ENCODE results near the gene CFAP61. TPM values are rescaled to one million over a fixed set of nuclear protein-coding genes. Genes with fewer than 3 reads are reported as not detected.

The CFAP61 gene
- total and polyA plus RNA-seq, 5 donors from 2014 or later, result not detected

GRCh38 chr20:20293141-20293540 is 240.8 kb downstream of the CFAP61 start:
- Mint-ChIP-seq H3K27me3 (no peaks in the 10 kb centered on the region), H3K27ac (no peak overlapping the region), H3K9me3 (peaks cover 0 to 2% (median 0%) of the 10 kb centered on the region in 7 donors), H3K4me3 (no peak overlapping the region), H3K36me3 (no peaks in the 10 kb centered on the region), H3K4me1 (no peaks in the 10 kb centered on the region)
- no peak for ATAC-seq (ENCODE audit: low read depth in 2 of 2)
- H3K27me3 ChIP-seq (ENCODE audit: control insufficient read depth, insufficient read depth, low read length), result no peaks in the 10 kb centered on the region
- no peaks in the 10 kb centered on the region for H3K9me3 ChIP-seq (ENCODE audit: control insufficient read depth in 2 of 2, low read length in 2 of 2)
- H3K27ac ChIP-seq (ENCODE audit: insufficient read depth, low read length, poor library complexity, severe bottlenecking), result no peak overlapping the region
- H3K36me3 ChIP-seq (ENCODE audit: control insufficient read depth, insufficient read depth, low read length), result no peaks in the 10 kb centered on the region
- no peaks in the 10 kb centered on the region for H3K4me1 ChIP-seq (ENCODE audit: control insufficient read depth, insufficient read depth, low read length, poor library complexity, severe bottlenecking)
- no peak for DNase-seq
- no peak overlapping the region for H3K4me3 ChIP-seq (ENCODE audit: low read depth, low read length)

GRCh38 chr20:20293691-20294385 is 241.5 kb downstream of the CFAP61 start:
- Histone ChIP-seq H3K27me3 (ENCODE audit: control insufficient read depth, insufficient read depth, low read length) (no peaks in the 10 kb centered on the region), H3K4me1 (ENCODE audit: control insufficient read depth, insufficient read depth, low read length, poor library complexity, severe bottlenecking) (no peaks in the 10 kb centered on the region), H3K36me3 (ENCODE audit: control insufficient read depth, insufficient read depth, low read length) (no peaks in the 10 kb centered on the region), H3K9me3 (ENCODE audit: control insufficient read depth in 2 of 2, low read length in 2 of 2) (no peaks in the 10 kb centered on the region), H3K27ac (ENCODE audit: insufficient read depth, low read length, poor library complexity, severe bottlenecking) (no peak overlapping the region), H3K4me3 (ENCODE audit: low read depth, low read length) (no peak overlapping the region)
- Mint-ChIP-seq H3K27ac (no peak overlapping the region), H3K4me1 (no peaks in the 10 kb centered on the region), H3K36me3 (no peaks in the 10 kb centered on the region), H3K27me3 (no peaks in the 10 kb centered on the region), H3K4me3 (no peak overlapping the region), H3K9me3 (peaks cover 0 to 3% (median 0%) of the 10 kb centered on the region in 7 donors)
- DNase-seq (no peak), ATAC-seq (ENCODE audit: low read depth in 2 of 2) (no peak)

GRCh38 chr20:20295621-20296498 is 243.5 kb downstream of the CFAP61 start:
- no peaks in the 10 kb centered on the region for H3K27me3 Mint-ChIP-seq
- H3K36me3 ChIP-seq (ENCODE audit: control insufficient read depth, insufficient read depth, low read length), result no peaks in the 10 kb centered on the region
- H3K36me3 Mint-ChIP-seq, result no peaks in the 10 kb centered on the region
- no peaks in the 10 kb centered on the region for H3K27me3 ChIP-seq (ENCODE audit: control insufficient read depth, insufficient read depth, low read length)
- H3K4me1 Mint-ChIP-seq, result no peaks in the 10 kb centered on the region
- no peak overlapping the region for H3K4me3 ChIP-seq (ENCODE audit: low read depth, low read length)
- peak overlapping the region in 1 of 3 donors; percentile 5 for H3K27ac Mint-ChIP-seq
- H3K9me3 Mint-ChIP-seq, result peaks cover 0 to 3% (median 0%) of the 10 kb centered on the region in 7 donors
- DNase-seq (no peak), ATAC-seq (ENCODE audit: low read depth in 2 of 2) (no peak)
- no peaks in the 10 kb centered on the region for H3K4me1 ChIP-seq (ENCODE audit: control insufficient read depth, insufficient read depth, low read length, poor library complexity, severe bottlenecking)
- no peak overlapping the region for H3K27ac ChIP-seq (ENCODE audit: insufficient read depth, low read length, poor library complexity, severe bottlenecking)
- no peak overlapping the region for H3K4me3 Mint-ChIP-seq
- no peaks in the 10 kb centered on the region for H3K9me3 ChIP-seq (ENCODE audit: control insufficient read depth in 2 of 2, low read length in 2 of 2)

- no peak for ATAC-seq (ENCODE audit: low read depth in 2 of 2)
- H3K4me3 Mint-ChIP-seq, result no peak overlapping the region
Observed at GRCh38 chr20:20297181-20297580, 244.8 kb downstream of the CFAP61 start.

GRCh38 chr20:20297752-20298151 is 245.4 kb downstream of the CFAP61 start:
- H3K36me3 Mint-ChIP-seq, result no peaks in the 10 kb centered on the region
- Histone ChIP-seq H3K36me3 (ENCODE audit: control insufficient read depth, insufficient read depth, low read length) (no peaks in the 10 kb centered on the region), H3K4me3 (ENCODE audit: low read depth, low read length) (no peak overlapping the region), H3K27ac (ENCODE audit: insufficient read depth, low read length, poor library complexity, severe bottlenecking) (no peak overlapping the region), H3K4me1 (ENCODE audit: control insufficient read depth, insufficient read depth, low read length, poor library complexity, severe bottlenecking) (no peaks in the 10 kb centered on the region), H3K9me3 (ENCODE audit: control insufficient read depth in 2 of 2, low read length in 2 of 2) (no peaks in the 10 kb centered on the region), H3K27me3 (ENCODE audit: control insufficient read depth, insufficient read depth, low read length) (no peaks in the 10 kb centered on the region)
- no peaks in the 10 kb centered on the region for H3K27me3 Mint-ChIP-seq
- no peak for DNase-seq
- no peaks in the 10 kb centered on the region for H3K4me1 Mint-ChIP-seq
- peaks cover 0 to 3% (median 0%) of the 10 kb centered on the region in 7 donors for H3K9me3 Mint-ChIP-seq
- ATAC-seq (ENCODE audit: low read depth in 2 of 2), result no peak
- no peak overlapping the region for H3K4me3 Mint-ChIP-seq
- H3K27ac Mint-ChIP-seq, result no peak overlapping the region

More at GRCh38 chr20:20297181-20297580, 244.8 kb downstream of the CFAP61 start:
- H3K4me1 Mint-ChIP-seq, result no peaks in the 10 kb centered on the region
- no peaks in the 10 kb centered on the region for H3K36me3 Mint-ChIP-seq
- H3K9me3 Mint-ChIP-seq, result peaks cover 0 to 3% (median 0%) of the 10 kb centered on the region in 7 donors
- no peaks in the 10 kb centered on the region for H3K4me1 ChIP-seq (ENCODE audit: control insufficient read depth, insufficient read depth, low read length, poor library complexity, severe bottlenecking)
- H3K27ac ChIP-seq (ENCODE audit: insufficient read depth, low read length, poor library complexity, severe bottlenecking), result no peak overlapping the region
- H3K9me3 ChIP-seq (ENCODE audit: control insufficient read depth in 2 of 2, low read length in 2 of 2), result no peaks in the 10 kb centered on the region
- H3K27me3 Mint-ChIP-seq, result no peaks in the 10 kb centered on the region
- no peaks in the 10 kb centered on the region for H3K36me3 ChIP-seq (ENCODE audit: control insufficient read depth, insufficient read depth, low read length)
- H3K27ac Mint-ChIP-seq, result no peak overlapping the region
- H3K27me3 ChIP-seq (ENCODE audit: control insufficient read depth, insufficient read depth, low read length), result no peaks in the 10 kb centered on the region
- no peak for DNase-seq
- no peak overlapping the region for H3K4me3 ChIP-seq (ENCODE audit: low read depth, low read length)

GRCh38 chr20:20299904-20300303 is 247.6 kb downstream of the CFAP61 start:
- Mint-ChIP-seq H3K9me3 (peaks cover 0 to 3% (median 0%) of the 10 kb centered on the region in 7 donors), H3K4me3 (no peak overlapping the region), H3K27ac (no peak overlapping the region), H3K4me1 (no peaks in the 10 kb centered on the region), H3K27me3 (no peaks in the 10 kb centered on the region), H3K36me3 (no peaks in the 10 kb centered on the region)
- Histone ChIP-seq H3K9me3 (ENCODE audit: control insufficient read depth in 2 of 2, low read length in 2 of 2) (no peaks in the 10 kb centered on the region), H3K4me1 (ENCODE audit: control insufficient read depth, insufficient read depth, low read length, poor library complexity, severe bottlenecking) (no peaks in the 10 kb centered on the region), H3K27ac (ENCODE audit: insufficient read depth, low read length, poor library complexity, severe bottlenecking) (no peak overlapping the region), H3K27me3 (ENCODE audit: control insufficient read depth, insufficient read depth, low read length) (no peaks in the 10 kb centered on the region), H3K36me3 (ENCODE audit: control insufficient read depth, insufficient read depth, low read length) (no peaks in the 10 kb centered on the region), H3K4me3 (ENCODE audit: low read depth, low read length) (no peak overlapping the region)
- no peak for ATAC-seq (ENCODE audit: low read depth in 2 of 2)
- no peak for DNase-seq

GRCh38 chr20:20303320-20303719 is 251.0 kb downstream of the CFAP61 start:
- DNase-seq (no peak), ATAC-seq (ENCODE audit: low read depth in 2 of 2) (no peak)
- H3K4me3 Mint-ChIP-seq, result no peak overlapping the region
- no peak overlapping the region for H3K4me3 ChIP-seq (ENCODE audit: low read depth, low read length)
- no peaks in the 10 kb centered on the region for H3K4me1 ChIP-seq (ENCODE audit: control insufficient read depth, insufficient read depth, low read length, poor library complexity, severe bottlenecking)
- no peaks in the 10 kb centered on the region for H3K36me3 Mint-ChIP-seq
- no peaks in the 10 kb centered on the region for H3K9me3 ChIP-seq (ENCODE audit: control insufficient read depth in 2 of 2, low read length in 2 of 2)
- no peak overlapping the region for H3K27ac Mint-ChIP-seq
- no peaks in the 10 kb centered on the region for H3K27me3 ChIP-seq (ENCODE audit: control insufficient read depth, insufficient read depth, low read length)
- H3K4me1 Mint-ChIP-seq, result no peaks in the 10 kb centered on the region
- no peaks in the 10 kb centered on the region for H3K27me3 Mint-ChIP-seq
- H3K36me3 ChIP-seq (ENCODE audit: control insufficient read depth, insufficient read depth, low read length), result no peaks in the 10 kb centered on the region
- H3K27ac ChIP-seq (ENCODE audit: insufficient read depth, low read length, poor library complexity, severe bottlenecking), result no peak overlapping the region
- no peaks in the 10 kb centered on the region for H3K9me3 Mint-ChIP-seq
